HG03095 (cell line): Measurements from ENCODE around the gene SP140.
"Not testable (repeated sequence)": the region's sequence is repeated elsewhere in the genome, so short reads cannot be mapped to it uniquely, and the experiment has no call there.

ENCODE experiments used
- ATAC-seq: cut with Tn5 transposase; IDR thresholded peaks from one replicate; pipeline ENCODE4 v1.9.1; 2021; ENCODE audit warnings: moderate library complexity; ENCODE audit not compliant: unreplicated experiment

The SP140 gene

DNA sequence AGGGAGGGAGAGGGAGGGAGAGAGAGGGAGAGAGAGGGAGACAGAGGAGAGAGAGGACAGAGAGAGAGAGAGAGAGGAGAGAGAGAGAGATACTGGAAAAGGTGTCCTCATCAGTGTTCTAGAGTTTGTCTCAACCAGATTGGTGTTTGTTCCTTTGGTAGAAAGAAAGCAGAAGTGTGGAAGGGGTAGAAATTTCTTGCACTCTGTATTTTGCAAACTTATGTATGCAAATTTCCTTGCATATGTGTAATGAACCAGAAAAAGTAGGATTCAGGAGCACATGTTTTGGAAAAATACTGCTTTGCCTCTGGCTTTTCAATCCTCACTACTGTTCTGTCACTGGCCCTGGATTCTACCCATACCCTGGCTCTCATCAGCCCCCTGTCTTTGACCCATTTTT, 1.1 kb upstream of the SP140 start:
- ATAC-seq, result no peak

DNA sequence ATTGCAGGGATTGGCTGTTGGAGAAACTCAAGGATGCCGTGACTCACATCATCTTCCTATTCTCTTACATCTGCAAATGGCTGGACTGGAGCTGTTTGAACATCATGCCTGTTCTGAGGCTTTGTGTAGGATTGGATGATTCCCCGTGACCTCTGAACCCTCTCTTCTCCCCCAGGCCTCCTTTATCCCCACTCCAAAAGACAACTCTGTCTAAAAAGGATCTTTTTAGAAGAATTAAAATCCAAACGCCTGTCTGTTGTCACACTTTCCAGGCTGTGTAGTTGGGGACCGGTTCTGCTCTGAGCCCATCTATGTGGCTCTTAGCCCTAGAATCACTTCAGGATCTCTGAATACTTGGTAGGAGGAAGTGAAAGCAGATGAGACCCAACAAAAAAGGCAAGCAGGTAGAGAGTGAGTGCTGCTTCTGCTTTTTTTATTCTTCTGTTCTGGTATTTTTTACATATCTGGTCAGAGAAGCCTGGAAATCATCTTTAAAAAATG, 565 bp downstream of the SP140 start:
- peak; percentile 66 for ATAC-seq

DNA sequence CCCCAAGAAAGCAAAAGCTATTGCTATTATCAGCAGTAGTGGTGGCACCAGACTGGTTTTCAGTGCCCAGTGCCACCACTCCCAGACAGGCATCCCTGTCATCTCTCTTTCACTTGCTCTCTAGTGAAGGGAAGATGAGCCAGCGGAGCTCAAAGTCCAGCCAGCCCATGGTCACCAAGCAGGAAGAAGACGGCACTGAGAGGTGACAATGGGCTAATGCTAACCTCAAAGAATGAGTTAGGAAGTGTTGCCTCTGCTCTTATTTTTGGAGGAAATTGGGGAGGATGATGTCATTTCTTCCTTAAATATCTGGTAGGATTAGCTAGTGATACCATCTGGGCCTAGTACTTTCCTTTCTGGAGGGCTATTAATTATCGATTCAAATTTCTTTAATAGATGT, 1.7 kb downstream of the SP140 start:
- ATAC-seq, result no peak

DNA sequence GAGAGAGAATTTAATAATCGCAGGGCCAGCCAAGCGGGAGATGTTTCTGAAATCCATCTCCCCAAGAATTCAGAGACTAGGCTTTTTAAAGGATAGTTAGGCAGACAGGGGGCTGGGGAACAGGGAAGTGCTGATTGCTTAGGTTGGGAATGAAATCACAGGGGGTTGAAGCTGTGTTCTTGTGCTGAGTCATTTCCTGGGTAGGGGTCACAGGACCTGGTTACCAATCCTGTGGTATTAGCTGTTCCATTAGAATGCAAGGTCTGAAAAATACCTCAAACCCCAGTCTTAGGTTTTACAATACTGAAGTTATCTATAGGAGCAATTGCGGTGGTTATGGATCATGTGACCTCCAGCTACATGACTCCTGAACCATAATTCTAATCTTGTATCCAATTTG, 4.6 kb downstream of the SP140 start:
- ATAC-seq, result no peak

DNA sequence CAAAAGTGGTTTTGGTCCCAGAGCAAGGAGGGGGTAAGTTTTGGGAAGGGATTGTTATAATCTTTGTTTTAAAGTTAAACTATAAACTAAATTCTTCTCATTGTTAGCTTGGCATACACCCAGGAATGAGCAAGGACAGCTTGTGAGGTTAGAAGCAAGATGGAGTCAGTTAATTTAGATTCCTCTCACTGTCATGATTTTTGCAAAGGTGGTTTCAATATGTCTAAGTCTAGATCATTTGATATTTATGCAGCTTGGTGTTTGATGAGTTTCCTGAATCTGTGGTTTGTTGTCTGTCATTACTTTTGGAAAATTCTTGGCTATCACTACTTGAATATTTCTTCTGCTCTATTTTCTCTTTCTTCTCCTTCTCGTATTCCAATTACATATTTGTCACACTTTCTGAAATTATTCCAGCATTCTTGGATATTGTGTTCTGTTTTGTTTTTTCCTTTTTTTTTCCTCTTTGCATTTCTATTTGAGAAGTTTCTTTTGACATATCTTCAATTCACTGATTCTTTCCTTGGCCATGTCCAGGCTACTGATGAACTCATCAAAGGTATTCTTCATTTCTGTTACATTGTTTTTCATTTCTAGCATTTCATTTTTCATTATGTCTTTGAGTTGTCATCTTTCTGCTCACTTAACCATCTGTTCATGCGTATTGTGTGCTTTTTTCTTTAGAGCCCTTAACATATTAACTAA, 5.1 kb downstream of the SP140 start:
- ATAC-seq, result no peak

DNA sequence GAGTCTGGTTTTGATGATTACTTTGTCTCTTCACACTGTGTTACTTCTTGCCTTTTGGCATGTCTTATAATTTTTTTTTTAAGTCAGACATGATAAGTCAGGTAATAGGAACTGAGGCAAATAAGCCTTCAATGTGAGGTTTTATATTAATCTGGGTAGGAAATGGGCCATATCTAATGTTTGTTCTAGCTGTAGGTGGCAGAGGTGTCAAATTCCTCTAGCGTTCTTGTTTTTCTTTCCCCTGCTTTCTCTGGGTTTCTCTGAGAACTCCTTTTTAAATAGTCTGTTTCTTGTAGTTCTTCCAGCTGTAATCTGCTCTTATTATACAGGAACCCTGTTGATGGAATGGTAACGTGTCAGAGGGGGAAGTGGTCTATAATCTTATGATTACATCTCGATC, 5.7 kb downstream of the SP140 start:
- ATAC-seq, result no peak

DNA sequence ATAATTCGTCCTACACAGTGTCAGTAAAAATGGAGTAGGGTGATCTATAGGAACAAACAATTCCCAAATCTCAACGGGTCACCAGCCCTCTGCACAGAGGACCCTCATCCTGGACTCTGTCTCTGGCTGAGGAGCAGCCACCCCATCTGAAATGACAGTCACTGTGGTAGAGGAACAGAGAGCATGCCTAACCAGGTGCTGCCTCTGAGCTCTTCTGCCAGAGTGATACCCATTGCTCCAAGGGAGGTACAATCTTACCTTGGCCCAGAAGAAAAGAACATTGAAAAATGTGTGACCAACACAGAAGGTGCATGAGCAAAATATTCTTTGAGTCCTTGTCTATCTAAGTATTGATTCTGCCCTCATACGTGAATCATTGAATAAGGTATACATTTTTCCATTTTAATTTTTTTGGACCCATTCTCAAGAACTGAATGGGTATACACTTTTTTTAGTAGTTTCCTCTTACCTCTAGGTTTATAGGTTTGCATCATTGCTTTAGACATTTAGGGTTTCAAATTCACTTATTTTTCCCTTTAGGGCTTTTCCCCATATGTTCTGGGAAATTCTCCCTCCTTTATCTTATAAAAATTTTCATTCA, 8.7 kb downstream of the SP140 start:
- peak; percentile 57 for ATAC-seq

DNA sequence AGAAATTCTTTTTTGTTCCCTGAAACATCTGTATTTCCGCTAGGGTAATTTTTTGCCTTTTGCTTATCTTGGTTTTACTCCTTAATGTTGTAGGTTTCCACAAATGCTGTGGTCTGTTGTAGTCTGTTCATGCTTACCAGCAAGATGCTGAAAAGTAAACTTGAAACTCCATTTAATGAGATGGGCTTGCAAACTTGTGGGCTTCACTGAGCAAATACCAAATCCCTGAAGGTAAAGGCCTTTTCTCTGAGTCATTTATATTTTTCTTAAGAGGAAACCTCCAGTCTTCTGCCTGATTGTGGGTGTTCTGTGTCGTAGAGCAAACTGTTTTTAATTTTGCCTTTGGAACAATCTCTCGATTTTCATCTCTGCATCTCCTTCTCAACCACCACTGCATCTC, 9.3 kb downstream of the SP140 start:
- ATAC-seq, result no peak

DNA sequence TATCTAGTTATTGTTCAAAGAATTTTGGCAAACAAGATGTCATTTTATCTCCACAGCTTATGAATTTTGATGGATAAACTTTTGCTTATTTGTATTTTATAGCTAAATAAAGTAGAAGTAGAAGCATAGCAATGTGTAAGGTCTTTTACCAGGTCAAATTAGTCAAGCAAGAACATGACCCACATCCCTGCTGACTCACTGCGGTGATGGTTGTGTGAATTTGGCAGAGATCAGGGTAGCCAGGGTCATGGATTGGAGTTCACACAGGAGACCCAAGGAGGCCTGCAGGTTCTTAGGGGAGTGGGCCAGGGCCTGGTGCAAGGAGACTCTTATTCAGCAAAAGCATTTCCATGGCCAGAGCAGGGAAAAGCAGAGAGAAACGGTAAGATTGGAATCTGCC, 18.7 kb downstream of the SP140 start:
- ATAC-seq, result no peak

DNA sequence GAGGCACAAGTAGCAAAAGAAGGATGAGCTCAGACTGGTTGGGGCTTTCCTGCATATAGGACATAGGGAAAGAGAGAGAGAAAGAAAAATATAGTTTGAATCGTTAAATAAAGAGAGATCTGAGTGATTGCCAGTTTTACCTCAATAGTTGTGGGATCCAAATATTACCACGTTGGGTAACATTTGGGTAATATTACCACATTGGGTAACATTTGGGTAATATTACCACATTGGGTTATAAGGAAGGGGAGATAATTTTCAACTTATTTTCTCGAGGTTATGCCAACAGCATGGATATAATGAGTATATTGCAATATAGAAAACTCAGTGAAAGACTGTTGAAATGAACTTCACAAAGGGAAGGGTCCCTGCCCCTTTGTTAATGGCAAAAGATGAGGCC, 20.7 kb downstream of the SP140 start:
- ATAC-seq, result no peak

DNA sequence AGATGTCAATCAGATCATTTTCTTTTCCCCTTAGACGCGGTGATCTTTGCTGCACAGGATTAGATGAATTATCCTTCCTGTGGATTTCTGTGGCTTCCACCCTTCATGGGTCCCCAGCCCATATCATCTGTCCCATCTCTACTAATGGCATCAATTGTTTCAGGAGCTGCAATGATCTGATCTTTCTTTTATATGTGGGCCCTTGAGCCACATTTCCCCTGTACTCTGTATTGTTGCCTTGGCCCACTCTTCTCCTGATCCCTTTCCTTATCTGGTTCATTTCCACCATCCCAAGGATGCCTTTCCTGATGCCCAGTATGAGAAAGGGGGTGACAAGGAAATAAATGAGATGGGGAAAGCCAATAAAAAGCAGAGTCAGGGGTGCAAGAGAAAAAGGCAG, 24.7 kb downstream of the SP140 start:
- no peak for ATAC-seq

DNA sequence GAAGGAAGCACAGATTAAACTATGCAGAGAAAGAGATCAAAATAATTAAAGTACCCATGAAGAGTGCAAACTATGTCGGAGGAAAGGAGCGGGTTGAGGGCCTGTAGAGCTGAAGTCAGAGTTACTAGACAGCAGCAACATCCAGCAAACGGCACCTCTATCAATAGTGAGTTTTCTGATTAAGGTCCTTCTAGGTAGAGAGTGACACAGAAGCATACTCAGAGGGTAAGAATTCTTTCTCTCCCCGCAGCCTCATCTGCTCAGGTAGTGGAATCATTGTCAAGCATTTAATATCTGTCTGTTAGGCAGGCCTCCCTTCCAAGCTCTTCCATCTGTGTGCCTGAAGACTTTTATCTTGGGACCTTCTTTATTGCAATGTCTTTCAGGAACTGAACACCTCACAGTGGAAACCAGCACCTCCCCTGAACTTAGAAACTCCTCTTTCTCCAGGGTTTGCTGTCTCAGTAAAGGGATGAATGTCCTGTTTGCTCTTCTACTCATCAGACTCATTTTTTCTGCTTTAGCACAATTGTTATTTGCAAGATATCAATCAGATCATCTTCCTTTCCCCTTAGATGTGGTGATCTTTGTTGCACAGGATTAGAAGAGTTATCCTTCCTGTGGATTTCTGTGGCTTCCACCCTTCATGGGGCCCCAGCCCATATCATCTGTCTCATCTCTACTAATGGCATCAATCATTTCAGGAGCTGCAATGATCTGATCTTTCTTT, 28.8 kb downstream of the SP140 start:
- ATAC-seq, result no peak

DNA sequence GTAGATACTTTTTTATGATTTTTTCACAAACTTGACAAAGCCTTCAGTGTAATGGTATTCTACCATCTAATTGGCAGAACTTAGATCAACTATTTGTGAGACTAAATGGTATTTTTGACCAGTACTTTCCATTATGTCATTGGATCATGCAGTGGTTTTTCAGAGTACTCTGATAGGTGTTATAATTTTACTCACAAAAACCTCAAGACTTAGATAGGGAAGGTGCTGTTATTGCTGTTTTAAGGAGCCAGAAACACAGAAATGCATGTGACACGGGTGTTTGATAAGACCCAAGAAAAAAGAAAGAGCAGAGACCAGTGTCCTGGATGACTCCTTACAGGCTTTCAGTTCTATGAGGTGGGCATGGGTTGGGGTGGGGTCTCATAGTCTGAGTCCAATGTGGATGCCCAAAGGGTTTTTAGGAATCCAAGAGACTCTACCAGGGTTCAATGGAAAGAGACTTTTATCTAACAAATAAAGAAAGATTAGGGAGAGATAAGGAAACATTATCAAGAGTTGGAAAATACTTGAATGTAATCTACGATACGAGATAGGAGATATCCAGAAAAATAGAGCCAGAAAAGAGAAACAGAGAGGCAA, 31.3 kb downstream of the SP140 start:
- ATAC-seq, result no peak

DNA sequence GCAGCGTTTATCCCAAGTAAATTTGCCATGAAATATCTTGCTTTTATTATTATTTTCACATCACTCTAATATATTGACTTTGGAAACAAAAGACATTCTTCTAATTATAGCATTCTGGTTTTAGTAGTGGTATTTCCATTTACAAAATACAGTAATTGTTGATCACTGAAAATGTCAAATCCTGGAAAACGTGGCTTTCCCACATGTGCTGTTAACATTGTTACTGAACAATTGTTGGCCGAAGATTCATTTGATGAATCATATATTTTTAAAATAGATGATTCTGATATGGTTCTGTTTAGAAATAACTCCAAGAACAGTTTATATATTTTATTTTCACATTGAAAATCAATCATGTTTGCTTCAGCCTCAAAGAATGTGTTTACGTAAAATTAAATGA, 32.9 kb downstream of the SP140 start:
- no peak for ATAC-seq

DNA sequence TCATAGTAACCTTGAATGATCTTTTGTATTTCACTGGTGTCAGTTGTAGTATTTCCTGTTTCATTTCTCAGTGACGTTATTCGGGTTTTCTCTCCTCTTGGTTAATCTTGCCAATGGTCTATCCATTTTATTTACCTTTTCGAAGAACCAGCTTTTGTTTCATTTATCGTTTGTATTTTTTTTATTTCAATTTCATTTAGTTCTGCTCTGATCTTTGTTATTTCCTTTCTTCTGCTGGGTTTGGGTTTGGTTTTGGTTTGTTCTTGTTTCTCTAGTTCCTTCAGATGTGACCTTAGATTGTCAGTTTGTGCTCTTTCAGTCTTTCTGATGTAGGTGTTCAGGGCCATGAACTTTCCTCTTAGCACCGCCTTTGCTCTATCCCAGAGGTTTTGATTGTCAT, 36.7 kb downstream of the SP140 start:
- no peak for ATAC-seq

DNA sequence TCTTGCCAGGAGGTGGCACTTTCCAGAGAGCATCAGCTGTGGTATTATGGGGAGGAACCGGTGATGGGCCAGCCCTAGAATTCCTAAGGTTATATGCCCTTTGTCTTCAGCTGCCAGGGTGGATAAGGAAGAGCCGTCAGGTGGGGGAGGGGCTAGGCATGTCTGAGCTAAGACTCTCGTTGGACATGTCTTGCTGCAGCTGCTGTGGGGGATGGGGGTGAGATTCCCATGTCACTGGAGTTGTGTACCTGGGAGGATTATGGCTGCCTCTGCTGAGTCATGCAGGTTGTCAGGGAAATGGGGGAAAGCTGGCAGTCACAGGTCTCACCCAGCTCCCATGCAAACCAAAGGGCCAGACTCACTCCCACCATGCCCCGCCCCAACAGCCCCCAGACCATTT, 39.4 kb downstream of the SP140 start:
- not testable (repeated sequence) for ATAC-seq

DNA sequence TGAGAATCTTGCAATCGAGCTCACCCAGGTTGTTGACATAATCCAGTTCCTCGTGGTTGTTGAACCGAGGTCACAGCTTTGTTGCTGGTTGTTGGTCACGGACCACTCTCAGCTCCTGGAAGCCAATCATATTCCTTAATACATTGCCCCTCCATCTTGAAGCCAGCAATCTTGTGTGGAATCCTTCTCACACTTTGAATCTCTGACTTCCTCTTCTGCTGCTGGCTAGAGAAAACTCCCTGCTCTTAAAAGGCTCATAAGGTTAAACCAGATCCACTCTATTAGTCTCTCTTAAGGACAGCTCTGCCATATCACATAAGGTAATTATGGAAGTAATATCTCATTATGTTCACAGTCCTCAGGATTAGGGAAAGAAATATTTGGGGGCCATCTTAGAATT, 41.1 kb downstream of the SP140 start:
- no peak for ATAC-seq

DNA sequence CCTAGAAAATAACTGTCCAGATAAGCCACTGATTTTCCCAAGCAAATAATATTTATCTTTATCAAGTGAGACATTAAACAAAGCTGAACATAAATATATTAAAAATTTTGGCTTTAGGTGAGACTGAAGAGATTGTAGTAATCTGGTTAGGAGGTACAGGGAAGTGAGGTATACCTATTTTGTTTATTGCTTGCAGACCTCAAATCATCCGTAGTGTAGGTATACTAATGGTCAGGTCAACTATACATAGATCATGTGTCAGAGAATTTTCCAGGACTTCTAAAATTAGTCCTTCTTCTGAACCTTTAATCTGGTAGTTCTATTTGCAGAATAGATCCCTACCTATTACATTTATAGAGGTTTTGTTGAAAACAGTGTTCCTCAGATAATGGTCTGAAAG, 41.5 kb downstream of the SP140 start:
- no peak for ATAC-seq

DNA sequence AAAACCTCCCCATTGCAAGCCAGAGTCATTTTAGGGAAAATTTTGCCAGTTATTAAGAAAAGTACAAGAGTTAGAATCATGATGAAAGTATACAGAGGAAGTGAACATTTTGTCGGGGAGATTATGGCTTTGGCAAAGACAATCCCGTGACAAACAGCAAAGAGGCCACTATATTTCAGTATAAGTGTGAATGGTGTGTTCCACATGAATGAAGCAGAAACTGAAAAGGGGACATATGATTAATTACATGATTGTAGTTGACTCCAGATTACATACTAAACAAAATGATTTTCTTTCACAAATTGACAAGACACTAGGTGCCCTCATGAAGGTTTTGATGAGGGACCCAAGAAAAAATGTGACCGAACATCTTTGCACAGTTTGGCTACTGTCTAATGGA, 42.0 kb downstream of the SP140 start:
- ATAC-seq, result peak; percentile 63

DNA sequence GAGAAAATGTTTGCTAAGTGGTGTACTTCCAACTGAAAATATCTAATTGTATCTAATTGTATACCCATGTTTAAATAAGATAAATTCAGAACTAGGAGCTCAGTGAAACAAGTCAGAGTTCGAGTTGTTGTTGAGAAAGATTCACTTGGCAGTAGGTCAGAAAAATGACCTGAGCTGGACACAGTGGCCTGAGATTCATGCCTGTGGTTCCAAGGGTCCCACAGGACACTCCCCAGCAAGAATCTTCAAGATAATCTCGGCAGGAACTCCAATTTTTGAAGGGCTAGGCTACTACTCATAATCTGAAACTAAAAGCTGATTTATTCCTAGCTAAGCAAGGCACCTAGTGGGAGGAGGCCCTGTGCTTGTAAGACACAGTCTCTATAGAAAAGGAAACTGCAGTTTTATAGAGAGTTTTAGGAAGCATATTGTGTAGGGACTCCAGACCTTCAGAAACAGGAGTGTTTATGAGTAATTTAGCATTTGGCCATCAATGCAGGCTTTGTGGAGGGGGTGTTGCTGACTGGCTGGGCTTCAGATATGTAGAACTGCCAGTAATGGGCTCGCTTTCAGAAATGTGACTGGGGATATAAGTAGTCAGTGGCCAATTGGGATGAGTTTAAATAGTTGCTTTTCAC, 43.2 kb downstream of the SP140 start:
- peak; percentile 44 for ATAC-seq

DNA sequence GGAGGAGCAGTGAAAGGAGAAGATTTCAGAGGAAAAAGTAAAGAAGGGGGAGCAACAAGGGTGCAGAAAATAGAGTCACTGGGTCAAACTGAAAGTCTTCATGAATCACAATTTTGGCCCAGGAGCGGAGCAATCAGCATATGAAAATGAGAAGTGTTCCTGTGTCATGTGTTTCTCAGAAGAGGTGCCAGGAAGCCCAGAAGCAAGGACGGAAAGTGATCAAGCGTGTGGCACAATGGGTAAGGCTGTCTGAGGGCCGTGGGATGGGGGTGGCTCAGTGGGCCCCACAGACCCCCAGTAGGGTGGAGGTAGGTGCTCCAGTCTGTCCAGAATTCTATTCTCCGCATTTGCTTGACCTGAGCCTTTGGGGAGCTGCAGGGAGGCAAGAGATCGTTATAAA, 44.2 kb downstream of the SP140 start:
- no peak for ATAC-seq
